HEK293 (cell line): ENCODE measurements around the gene BRINP2.

ENCODE experiments used
- CTCF ChIA-PET: fragments of 350-600 bp; formaldehyde crosslinking; extraction: SDS; loops from one replicate; lab custom pipeline; 2021; ENCODE audit warnings: antibody characterized with exemption; lab: Yijun Ruan, JAX
- POLR2A ChIA-PET: fragments of 300-600 bp; formaldehyde crosslinking; extraction: SDS; loops from one replicate; lab custom pipeline; 2020; ENCODE audit warnings: antibody characterized with exemption, inconsistent platforms; lab: Yijun Ruan, JAX
- H3K27ac ChIP-seq: fragments of 200-500 bp; sonication (Bioruptor generic); 2 replicates; pipeline ENCODE4 v1.5.1; 2014; ENCODE audit warnings: low read depth, low read length, control low read depth, inconsistent platforms; ENCODE audit errors: extremely low read depth
- H3K36me3 ChIP-seq, 2 experiments: fragments of 200-500 bp in 1 of 2; sonication (Bioruptor generic) in 1 of 2; 1 replicate in 1 of 2; 2 replicates in 1 of 2; pipeline ENCODE4 v1.5.1; 2014 to 2017; ENCODE audit warnings: inconsistent platforms in 2 of 2, low read length in 2 of 2; ENCODE audit not compliant: control insufficient read depth in 2 of 2, insufficient read depth in 1 of 2
- H3K4me1 ChIP-seq: fragments of 200-500 bp; sonication (Bioruptor generic); 2 replicates; pipeline ENCODE4 v1.5.1; 2014; ENCODE audit warnings: mild to moderate bottlenecking, low read length, inconsistent platforms; ENCODE audit not compliant: control insufficient read depth, insufficient read depth
- H3K4me3 ChIP-seq: 2 replicates; pipeline ENCODE4 v1.5.1; 2011; ENCODE audit warnings: low read depth, mild to moderate bottlenecking, control low read depth, low read length, moderate library complexity
- H3K9me3 ChIP-seq: fragments of 200-500 bp; sonication (Bioruptor generic); 2 replicates; pipeline ENCODE4 v1.5.1; 2014; ENCODE audit warnings: low read depth, low read length, inconsistent platforms; ENCODE audit not compliant: control insufficient read depth, insufficient read depth
- AEBP2 ChIP-seq: fragments of 450-650 bp; formaldehyde crosslinking; IDR thresholded peaks from 2 replicates; pipeline ENCODE4 v1.5.1; 2016; ENCODE audit warnings: missing biosample characterization, missing genetic modification characterization, borderline replicate concordance
- BCL11A ChIP-seq: fragments of 450-650 bp; formaldehyde crosslinking; IDR thresholded peaks from 2 replicates; pipeline ENCODE4 v1.5.1; 2016; ENCODE audit warnings: low read depth, missing biosample characterization, missing genetic modification characterization
- GLIS2 ChIP-seq: fragments of 450-650 bp; formaldehyde crosslinking; IDR thresholded peaks from 2 replicates; pipeline ENCODE4 v1.5.1; 2016; ENCODE audit warnings: missing biosample characterization, missing genetic modification characterization
- PATZ1 ChIP-seq: fragments of 450-650 bp; formaldehyde crosslinking; IDR thresholded peaks from 2 replicates; pipeline ENCODE4 v1.5.1; 2016; ENCODE audit warnings: missing biosample characterization, missing genetic modification characterization
- YY2 ChIP-seq: fragments of 450-650 bp; formaldehyde crosslinking; IDR thresholded peaks from 2 replicates; pipeline ENCODE4 v1.5.1; 2016; ENCODE audit warnings: missing biosample characterization, missing genetic modification characterization
- ZFP69B ChIP-seq: fragments of 450-650 bp; formaldehyde crosslinking; IDR thresholded peaks from 2 replicates; pipeline ENCODE4 v1.5.1; 2016; ENCODE audit warnings: missing biosample characterization, missing genetic modification characterization
- ZNF138 ChIP-seq: fragments of 450-650 bp; formaldehyde crosslinking; IDR thresholded peaks from 2 replicates; pipeline ENCODE4 v1.5.1; 2016; ENCODE audit warnings: missing biosample characterization, missing genetic modification characterization, borderline replicate concordance
- ZNF140 ChIP-seq: fragments of 450-650 bp; formaldehyde crosslinking; IDR thresholded peaks from 2 replicates; pipeline ENCODE4 v1.5.1; 2016; ENCODE audit warnings: missing biosample characterization, missing genetic modification characterization
- ZNF16 ChIP-seq: fragments of 450-650 bp; formaldehyde crosslinking; IDR thresholded peaks from 2 replicates; pipeline ENCODE4 v1.5.1; 2016; ENCODE audit warnings: low read depth, missing biosample characterization, missing genetic modification characterization
- ZNF23 ChIP-seq: fragments of 450-650 bp; formaldehyde crosslinking; IDR thresholded peaks from 2 replicates; pipeline ENCODE4 v1.5.1; 2016; ENCODE audit warnings: missing biosample characterization, missing genetic modification characterization, borderline replicate concordance
- ZNF239 ChIP-seq: fragments of 450-650 bp; formaldehyde crosslinking; IDR thresholded peaks from 2 replicates; pipeline ENCODE4 v1.5.1; 2016; ENCODE audit warnings: missing biosample characterization, missing genetic modification characterization
- ZNF24 ChIP-seq: fragments of 450-650 bp; formaldehyde crosslinking; IDR thresholded peaks from 2 replicates; pipeline ENCODE4 v1.5.1; 2016; ENCODE audit warnings: missing biosample characterization, missing genetic modification characterization
- ZNF248 ChIP-seq: fragments of 450-650 bp; formaldehyde crosslinking; IDR thresholded peaks from 2 replicates; pipeline ENCODE4 v1.5.1; 2017; ENCODE audit warnings: missing biosample characterization, missing genetic modification characterization
- ZNF37A ChIP-seq: fragments of 450-650 bp; IDR thresholded peaks from 2 replicates; pipeline ENCODE4 v1.5.1; 2018; ENCODE audit warnings: missing biosample characterization, missing genetic modification characterization
- ZNF423 ChIP-seq: fragments of 450-650 bp; formaldehyde crosslinking; IDR thresholded peaks from 2 replicates; pipeline ENCODE4 v1.5.1; 2016; ENCODE audit warnings: missing biosample characterization, missing genetic modification characterization
- ZNF580 ChIP-seq: fragments of 450-650 bp; formaldehyde crosslinking; IDR thresholded peaks from 2 replicates; pipeline ENCODE4 v1.5.1; 2016; ENCODE audit warnings: missing biosample characterization, missing genetic modification characterization
- ZNF623 ChIP-seq: fragments of 450-650 bp; formaldehyde crosslinking; IDR thresholded peaks from 2 replicates; pipeline ENCODE4 v1.5.1; 2016; ENCODE audit warnings: missing biosample characterization, missing genetic modification characterization
- ZNF626 ChIP-seq: fragments of 450-650 bp; sonication (Bioruptor Pico); formaldehyde crosslinking; IDR thresholded peaks from 2 replicates; pipeline ENCODE4 v1.5.1; 2018; ENCODE audit warnings: missing biosample characterization, missing genetic modification characterization, inconsistent platforms
- ZNF701 ChIP-seq: fragments of 450-650 bp; formaldehyde crosslinking; IDR thresholded peaks from 2 replicates; pipeline ENCODE4 v1.5.1; 2016; ENCODE audit warnings: missing biosample characterization, missing genetic modification characterization
- ZNF707 ChIP-seq: fragments of 450-650 bp; formaldehyde crosslinking; IDR thresholded peaks from 2 replicates; pipeline ENCODE4 v1.5.1; 2016; ENCODE audit warnings: missing biosample characterization, missing genetic modification characterization
- ZNF843 ChIP-seq: fragments of 450-650 bp; formaldehyde crosslinking; IDR thresholded peaks from 2 replicates; pipeline ENCODE4 v1.5.1; 2016; ENCODE audit warnings: missing biosample characterization, missing genetic modification characterization
- ZSCAN23 ChIP-seq: fragments of 450-650 bp; formaldehyde crosslinking; IDR thresholded peaks from 2 replicates; pipeline ENCODE4 v1.5.1; 2016; ENCODE audit warnings: missing biosample characterization, missing genetic modification characterization
- ZSCAN30 ChIP-seq: fragments of 450-650 bp; IDR thresholded peaks from 2 replicates; pipeline ENCODE4 v1.5.1; 2018; ENCODE audit warnings: missing biosample characterization, mild to moderate bottlenecking, missing genetic modification characterization, moderate library complexity
- TF ChIP-seq, protein P1 (sequence below): fragments of 450-650 bp; formaldehyde crosslinking; IDR thresholded peaks from 2 replicates; pipeline ENCODE4 v1.5.1; 2016; ENCODE audit warnings: missing biosample characterization, missing genetic modification characterization
- TF ChIP-seq, protein P2 (sequence below): fragments of 450-650 bp; formaldehyde crosslinking; IDR thresholded peaks from 2 replicates; pipeline ENCODE4 v1.5.1; 2016; ENCODE audit warnings: missing biosample characterization, missing genetic modification characterization

Gene BRINP2

GRCh38 chr1:177183836-177184235 lies 13.1 kb downstream of the BRINP2 start:
- Histone ChIP-seq H3K27ac (no peak overlapping the region), H3K9me3 (no peaks in the 10 kb centered on the region), H3K4me1 (peaks cover 3% of the 10 kb centered on the region; the same call in 1 of the 2 replicates), H3K36me3 (no peaks in the 10 kb centered on the region), H3K4me3 (no peak overlapping the region)
- ChIA-PET POLR2A (no interaction called here), CTCF (interaction anchor here (0.7 to 2.9 kb wide), 3 partner anchors 214 to 286 kb away, joined by 4 to 11 read pairs (median 4); no protein-coding TSS in a partner anchor)
- TF ChIP-seq AEBP2 (no peak), ZNF423 (no peak), ZNF140 (no peak), ZNF701 (tag by site-specific recombination) (no peak), ZNF239 (no peak), ZNF623 (tag by site-specific recombination) (no peak), ZNF37A (tag by site-specific recombination) (no peak)

DNA sequence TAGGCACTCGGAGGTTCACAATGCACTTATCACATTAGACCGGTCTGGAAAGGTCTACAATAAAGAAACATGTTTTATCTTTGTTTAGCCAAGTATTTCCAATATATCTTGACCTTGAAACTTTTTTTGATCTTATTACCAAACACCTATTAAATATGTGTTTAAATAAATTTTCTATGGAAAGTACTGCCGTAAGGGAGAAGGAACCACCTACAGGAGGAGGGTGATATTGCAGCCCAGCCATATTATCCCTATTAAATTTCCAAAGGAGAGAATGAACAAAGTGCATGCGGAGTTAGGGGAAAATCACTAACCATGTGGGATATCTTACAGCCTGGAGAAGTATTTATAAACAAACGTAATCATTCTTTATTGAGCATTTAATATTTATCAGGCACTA lies 14.5 kb downstream of the BRINP2 start:
- no peak overlapping the region for H3K4me3 ChIP-seq
- POLR2A ChIA-PET = no interaction called here
- TF ChIP-seq ZFP69B (tag by site-specific recombination) (no peak), ZNF707 (tag by site-specific recombination) (no peak), ZNF23 (no peak), YY2 (tag by site-specific recombination) (no peak), ZNF248 (tag by site-specific recombination) (no peak), ZNF24 (tag by site-specific recombination) (no peak), ZSCAN30 (tag by site-specific recombination) (no peak), ZNF580 (tag by site-specific recombination) (no peak), ZSCAN23 (tag by site-specific recombination) (no peak), ZNF138 (tag by site-specific recombination) (no peak), ZNF626 (no peak), GLIS2 (tag by site-specific recombination) (no peak), ZNF16 (tag by site-specific recombination) (no peak), ZNF843 (tag by site-specific recombination) (no peak), BCL11A (tag by site-specific recombination) (no peak), PATZ1 (tag by site-specific recombination) (no peak)
- TF ChIP-seq, protein P1, sequence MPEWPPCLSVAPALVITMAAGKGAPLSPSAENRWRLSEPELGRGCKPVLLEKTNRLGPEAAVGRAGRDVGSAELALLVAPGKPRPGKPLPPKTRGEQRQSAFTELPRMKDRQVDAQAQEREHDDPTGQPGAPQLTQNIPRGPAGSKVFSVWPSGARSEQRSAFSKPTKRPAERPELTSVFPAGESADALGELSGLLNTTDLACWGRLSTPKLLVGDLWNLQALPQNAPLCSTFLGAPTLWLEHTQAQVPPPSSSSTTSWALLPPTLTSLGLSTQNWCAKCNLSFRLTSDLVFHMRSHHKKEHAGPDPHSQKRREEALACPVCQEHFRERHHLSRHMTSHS (tag by site-specific recombination) = no peak
- TF ChIP-seq, protein P2, sequence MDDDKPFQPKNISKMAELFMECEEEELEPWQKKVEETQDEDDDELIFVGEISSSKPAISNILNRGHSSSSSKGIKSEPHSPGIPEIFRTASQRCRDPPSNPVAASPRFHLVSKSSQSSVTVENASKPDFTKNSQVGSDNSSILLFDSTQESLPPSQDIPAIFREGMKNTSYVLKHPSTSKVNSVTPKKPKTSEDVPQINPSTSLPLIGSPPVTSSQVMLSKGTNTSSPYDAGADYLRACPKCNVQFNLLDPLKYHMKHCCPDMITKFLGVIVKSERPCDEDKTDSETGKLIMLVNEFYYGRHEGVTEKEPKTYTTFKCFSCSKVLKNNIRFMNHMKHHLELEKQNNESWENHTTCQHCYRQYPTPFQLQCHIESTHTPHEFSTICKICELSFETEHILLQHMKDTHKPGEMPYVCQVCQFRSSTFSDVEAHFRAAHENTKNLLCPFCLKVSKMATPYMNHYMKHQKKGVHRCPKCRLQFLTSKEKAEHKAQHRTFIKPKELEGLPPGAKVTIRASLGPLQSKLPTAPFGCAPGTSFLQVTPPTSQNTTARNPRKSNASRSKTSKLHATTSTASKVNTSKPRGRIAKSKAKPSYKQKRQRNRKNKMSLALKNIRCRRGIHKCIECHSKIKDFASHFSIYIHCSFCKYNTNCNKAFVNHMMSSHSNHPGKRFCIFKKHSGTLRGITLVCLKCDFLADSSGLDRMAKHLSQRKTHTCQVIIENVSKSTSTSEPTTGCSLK (tag by site-specific recombination) = no peak
- TF ChIP-seq, all 188 proteins: peak for 0
- no peak overlapping the region for H3K27ac ChIP-seq
- CTCF ChIA-PET = interaction anchor here (0.7 kb wide), 2 partner anchors 68 to 719 kb away, joined by 3 to 5 read pairs; no protein-coding TSS in a partner anchor
- no peaks in the 10 kb centered on the region for H3K36me3 ChIP-seq
- no peaks in the 10 kb centered on the region for H3K9me3 ChIP-seq
- H3K4me1 ChIP-seq = peaks cover 3% of the 10 kb centered on the region; the same call in 1 of the 2 replicates
